Kidney epithelial cell (primary cell): ENCODE results near the gene LAD1. TPM values are rescaled to one million over a fixed set of nuclear protein-coding genes. Genes with fewer than 3 reads are reported as not detected.

Experiments
- DNase-seq: peaks from one replicate; pipeline ENCODE4 v3.0.0-alpha.2; 2010; ENCODE audit warnings: low read depth
- H3K27me3 ChIP-seq: 2 replicates; pipeline ENCODE4 v1.6.0; 2011; ENCODE audit warnings: low read length; ENCODE audit not compliant: control insufficient read depth, insufficient read depth
- H3K36me3 ChIP-seq: 2 replicates; pipeline ENCODE4 v1.5.1; 2011; ENCODE audit warnings: low read length; ENCODE audit not compliant: control insufficient read depth, insufficient read depth
- H3K4me3 ChIP-seq: 2 replicates; pipeline ENCODE4 v1.5.1; 2011; ENCODE audit warnings: low read depth, mild to moderate bottlenecking, control low read depth, low read length
- CTCF ChIP-seq: IDR thresholded peaks from 2 replicates; pipeline ENCODE4 v1.5.1; 2011; ENCODE audit warnings: mild to moderate bottlenecking, moderate library complexity, low read length, control low read depth, inconsistent platforms; ENCODE audit not compliant: insufficient read depth, poor library complexity, severe bottlenecking
- total RNA-seq: library from RNA; depleted of rRNA; stranded (reverse); fragments of >200 nt; gene quantifications from 2 replicates; pipeline ENCODE4 v1.2.3, GENCODE V29; 2015

Gene LAD1
- total RNA-seq, 1 donor from 2014 or later = 36.1 TPM

GRCh38 chr1:201385299-201385891, 13.7 kb downstream of the LAD1 start:
- Histone ChIP-seq H3K27me3 (no peaks in the 10 kb centered on the region), H3K36me3 (no peaks in the 10 kb centered on the region), H3K4me3 (no peak overlapping the region)
- peak; percentile 97 for TF ChIP-seq CTCF
- DNase-seq = no peak

- Histone ChIP-seq H3K27me3 (no peaks in the 10 kb centered on the region), H3K36me3 (no peaks in the 10 kb centered on the region), H3K4me3 (no peak overlapping the region)
- no peak for TF ChIP-seq CTCF
- DNase-seq = no peak
Observed at GRCh38 chr1:201384406-201384782, 14.7 kb downstream of the LAD1 start.

GRCh38 chr1:201383647-201384405, 15.3 kb downstream of the LAD1 start:
- TF ChIP-seq CTCF = no peak
- peak; percentile 91 for DNase-seq
- no peaks in the 10 kb centered on the region for H3K27me3 ChIP-seq
- H3K36me3 ChIP-seq = no peaks in the 10 kb centered on the region
- H3K4me3 ChIP-seq = no peak overlapping the region

- no peak for TF ChIP-seq CTCF
- Histone ChIP-seq H3K27me3 (no peaks in the 10 kb centered on the region), H3K36me3 (no peaks in the 10 kb centered on the region), H3K4me3 (no peak overlapping the region)
- DNase-seq = no peak
Observed at GRCh38 chr1:201381130-201381529, 18.0 kb downstream of the LAD1 start.

GRCh38 chr1:201379733-201380242, 19.3 kb downstream of the LAD1 start:
- Histone ChIP-seq H3K4me3 (no peak overlapping the region), H3K27me3 (peaks cover 5% of the 10 kb centered on the region), H3K36me3 (no peaks in the 10 kb centered on the region)
- DNase-seq = no peak
- TF ChIP-seq CTCF = no peak

GRCh38 chr1:201378804-201379203, 20.3 kb downstream of the LAD1 start:
- no peaks in the 10 kb centered on the region for H3K36me3 ChIP-seq
- no peak overlapping the region for H3K4me3 ChIP-seq
- DNase-seq = no peak
- peaks cover 9% of the 10 kb centered on the region for H3K27me3 ChIP-seq
- TF ChIP-seq CTCF = no peak
